ENCODE results near the gene B4GALT3. TPM values are rescaled to one million over a fixed set of nuclear protein-coding genes. Genes with fewer than 3 reads are reported as not detected.

B4GALT3 gene
- total and polyA plus RNA-seq, 9 of the 15 experiments (the other 6 are each of a cell fraction or from before 2014, with no cell fraction given): 31.2 to 103 (median 46.1) TPM

- Histone ChIP-seq H3K27me3 (ENCODE audit: control insufficient read depth in 2 of 2, insufficient read depth in 2 of 2, low read length in 2 of 2) (no peaks in the 10 kb centered on the region), H3K4me3 (peak within 1 kb of the TSS; percentile 57), H2AFZ (ENCODE audit: low read depth, low read length) (peak within 1 kb of the TSS; percentile 94), H4K20me1 (replicated peaks; ENCODE audit: control insufficient read depth, insufficient read depth, low read length) (no peaks in the 10 kb centered on the region), H3K4me1 (replicated peaks in 1 of 2; ENCODE audit: control insufficient read depth in 2 of 2, insufficient read depth in 2 of 2, low read length in 2 of 2) (peaks cover 7 to 15% of the 10 kb centered on the region in 2 experiments; a peak in 3 of 5 replicates), H3K4me2 (ENCODE audit: insufficient read depth, low read length) (peak within 1 kb of the TSS; percentile 97), H3K9ac (ENCODE audit: insufficient read depth in 1 of 2, low read depth in 2 of 2, low read length in 2 of 2) (peak within 1 kb of the TSS; percentile 90), H3K9me3 (replicated peaks; ENCODE audit: control insufficient read depth, insufficient read depth, low read depth, low read length) (no peaks in the 10 kb centered on the region), H3K9me1 (ENCODE audit: control insufficient read depth, insufficient read depth, low read length) (no peaks in the 10 kb centered on the region), H3K79me2 (ENCODE audit: control insufficient read depth, insufficient read depth, low read length) (peaks cover 58% of the 10 kb centered on the region), H3K27ac (ENCODE audit: extremely low read depth, low read depth, low read length) (peak within 1 kb of the TSS; percentile 89), H3K36me3 (ENCODE audit: control insufficient read depth, insufficient read depth, low read length) (peaks cover 32% of the 10 kb centered on the region)
- ChIA-PET CTCF (ENCODE audit: low intra/inter-chr PET ratio) (no interaction called here), POLR2A (interaction anchor here (0.6 to 4.2 kb wide), 24 partner anchors 8 to 769 kb away, joined by 3 to 20 read pairs (median 4); partner anchors contain the start of genes ADAMTS4, KLHDC9, NIT1 and PFDN2)
- DNase-seq (ENCODE audit: extremely low read depth in 1 of 4, low spot score in 3 of 4) (peak; percentile 92 to 96 (median 92)), FAIRE-seq (peak; percentile 91), ATAC-seq (peak; percentile 97)
- under 1% methylated on average over 44 of the region's 68 CpGs for WGBS (ENCODE audit: insufficient coverage, low coverage, missing lambda C conversion rate)
- no TSS peak for BruUV-seq (replicated peaks)
- in situ Hi-C loops (cut with MboI): no loop called here
- intact Hi-C loops (cut with micrococcal nuclease): loop anchor here (1.0 to 10.0 kb wide), 4 partner anchors 13 to 408 kb away; partner anchors contain the start of gene PPOX
- TF ChIP-seq NONO (IDR thresholded peaks at IDR 0.05; ENCODE audit: low read depth in 2 of 2, low read length in 1 of 2): peak; percentile 50 to 60; a peak in 2 of 4 replicates
- TF ChIP-seq POU5F1 (IDR thresholded peaks at IDR 0.05; ENCODE audit: borderline replicate concordance, low read depth, low read length, partially characterized antibody): peak; percentile 38
- TF ChIP-seq ATF3 (IDR thresholded peaks at IDR 0.05): peak; percentile 88
- peak; percentile 59; the same call in 1 of the 2 replicates for TF ChIP-seq ATF3 (CRISPR knock-in tag; conservative IDR thresholded peaks at IDR 0.05)
- TF ChIP-seq MBD2 (IDR thresholded peaks at IDR 0.05; ENCODE audit: borderline replicate concordance, low read depth): peak; percentile 81
- TF ChIP-seq CXXC5 (CRISPR knock-in tag; IDR thresholded peaks at IDR 0.05): peak; percentile 94
- TF ChIP-seq, protein P1, sequence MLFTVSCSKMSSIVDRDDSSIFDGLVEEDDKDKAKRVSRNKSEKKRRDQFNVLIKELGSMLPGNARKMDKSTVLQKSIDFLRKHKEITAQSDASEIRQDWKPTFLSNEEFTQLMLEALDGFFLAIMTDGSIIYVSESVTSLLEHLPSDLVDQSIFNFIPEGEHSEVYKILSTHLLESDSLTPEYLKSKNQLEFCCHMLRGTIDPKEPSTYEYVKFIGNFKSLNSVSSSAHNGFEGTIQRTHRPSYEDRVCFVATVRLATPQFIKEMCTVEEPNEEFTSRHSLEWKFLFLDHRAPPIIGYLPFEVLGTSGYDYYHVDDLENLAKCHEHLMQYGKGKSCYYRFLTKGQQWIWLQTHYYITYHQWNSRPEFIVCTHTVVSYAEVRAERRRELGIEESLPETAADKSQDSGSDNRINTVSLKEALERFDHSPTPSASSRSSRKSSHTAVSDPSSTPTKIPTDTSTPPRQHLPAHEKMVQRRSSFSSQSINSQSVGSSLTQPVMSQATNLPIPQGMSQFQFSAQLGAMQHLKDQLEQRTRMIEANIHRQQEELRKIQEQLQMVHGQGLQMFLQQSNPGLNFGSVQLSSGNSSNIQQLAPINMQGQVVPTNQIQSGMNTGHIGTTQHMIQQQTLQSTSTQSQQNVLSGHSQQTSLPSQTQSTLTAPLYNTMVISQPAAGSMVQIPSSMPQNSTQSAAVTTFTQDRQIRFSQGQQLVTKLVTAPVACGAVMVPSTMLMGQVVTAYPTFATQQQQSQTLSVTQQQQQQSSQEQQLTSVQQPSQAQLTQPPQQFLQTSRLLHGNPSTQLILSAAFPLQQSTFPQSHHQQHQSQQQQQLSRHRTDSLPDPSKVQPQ (CRISPR knock-in tag; IDR thresholded peaks at IDR 0.05; ENCODE audit: borderline replicate concordance): no peak
- TF ChIP-seq ZBTB17 (CRISPR knock-in tag; IDR thresholded peaks at IDR 0.05): peak; percentile 82
- peak; percentile 47 for TF ChIP-seq NEUROD1 (IDR thresholded peaks at IDR 0.05; ENCODE audit: borderline replicate concordance, low read depth, low read length, partially characterized antibody)
- TF ChIP-seq XRCC5 (IDR thresholded peaks at IDR 0.05; ENCODE audit: low read depth, low read length): peak; percentile 31; the same call in 1 of the 2 replicates
- TF ChIP-seq SFPQ (IDR thresholded peaks at IDR 0.05; ENCODE audit: low read depth, low read length): no peak
- no peak for TF ChIP-seq XRCC3 (IDR thresholded peaks at IDR 0.05)
- TF ChIP-seq SIN3B (IDR thresholded peaks at IDR 0.05; ENCODE audit: low read depth): peak; percentile 77
- peak; percentile 82 for TF ChIP-seq ZNF24 (IDR thresholded peaks at IDR 0.05)
Measured at GRCh38 chr1:161132410-161133219, 44.7 kb downstream of the B4GALT3 start, which contains the start of gene DEDD. TSS of gene DEDD (minus strand) at chr1:161132667. CDS start at chr1:161124462, 8,205 bp downstream.

Data from K562 (cell line).